GM12878 (cell line): ENCODE results near the gene GRIK1. TPM values are rescaled to one million over a fixed set of nuclear protein-coding genes. Genes with fewer than 3 reads are reported as not detected.

ENCODE experiments used
- ATAC-seq: fragments of 200-7000 bp; cut with Tn5 transposase; 3 replicates; pipeline ENCODE4 v1.9.1; 2020; ENCODE audit warnings: mild to moderate bottlenecking, moderate library complexity
- BruUV-seq: library from RNA; stranded (reverse); fragments of 400-500 nt; replicated peaks from 2 replicates; lab custom pipeline; 2021; lab: Mats Ljungman, UMichigan
- CTCF ChIA-PET: fragments of 300-600 bp; sonication (Branson Sonifier 250); formaldehyde crosslinking; extraction: SDS; loops from one replicate; lab custom pipeline; 2021; ENCODE audit warnings: inconsistent platforms; lab: Yijun Ruan, JAX
- POLR2A ChIA-PET: fragments of 350-600 bp; formaldehyde crosslinking; extraction: SDS; loops from one replicate; lab custom pipeline; 2021; ENCODE audit warnings: inconsistent platforms; lab: Charles Lee
- RAD21 ChIA-PET: fragments of 300-600 bp; sonication (Branson Sonifier 250); formaldehyde crosslinking; loops from one replicate; lab custom pipeline; 2023; ENCODE audit warnings: antibody characterized with exemption; ENCODE audit not compliant: unreplicated experiment; lab: Charles Lee
- SMC1A ChIA-PET: fragments of 300-600 bp; sonication (Branson Sonifier 250); formaldehyde crosslinking; loops from one replicate; lab custom pipeline; 2023; ENCODE audit not compliant: unreplicated experiment, uncharacterized antibody; lab: Charles Lee
- DNase-seq: peaks from one replicate; pipeline ENCODE4 v3.0.0-alpha.2; 2011; ENCODE audit warnings: low read depth, low spot score
- FAIRE-seq: peaks from 3 replicates; lab custom pipeline; 2011; peaks lifted over from hg19 to GRCh38; lab: Jason Lieb, UNC
- H2AFZ ChIP-seq: 2 replicates; pipeline ENCODE4 v1.6.0; 2011; ENCODE audit warnings: low read depth, low read length, control low read depth; ENCODE audit not compliant: control insufficient read depth
- H3K27ac ChIP-seq: 2 replicates; pipeline ENCODE4 v1.5.1; 2011; ENCODE audit warnings: control low read depth; ENCODE audit not compliant: control insufficient read depth, insufficient read depth
- H3K27me3 ChIP-seq, 2 experiments: replicated peaks in 1 of 2; 2 replicates each; pipeline versions ENCODE4 v1.6.0 to v1.6.1; 2011; ENCODE audit warnings: low read length in 1 of 2; ENCODE audit not compliant: control insufficient read depth in 2 of 2, insufficient read depth in 2 of 2
- H3K36me3 ChIP-seq, 2 experiments: 2 replicates each; pipeline ENCODE4 v1.5.1; 2011; ENCODE audit warnings: low read length in 1 of 2; ENCODE audit not compliant: control insufficient read depth in 2 of 2, insufficient read depth in 2 of 2
- H3K4me1 ChIP-seq: 2 replicates; pipeline ENCODE4 v1.6.1; 2011; ENCODE audit warnings: mild to moderate bottlenecking, low read length, moderate library complexity, mixed read lengths; ENCODE audit not compliant: control insufficient read depth, insufficient read depth
- H3K4me2 ChIP-seq: 2 replicates; pipeline ENCODE4 v1.6.0; 2011; ENCODE audit warnings: control low read depth; ENCODE audit not compliant: control insufficient read depth, insufficient read depth
- H3K4me3 ChIP-seq: fragments of 200-600 bp; sonication (generic); 2 replicates; pipeline ENCODE4 v1.5.1; 2016
- H3K79me2 ChIP-seq: 2 replicates; pipeline ENCODE4 v1.6.0; 2011; ENCODE audit warnings: low read length; ENCODE audit not compliant: control insufficient read depth, insufficient read depth
- H3K9ac ChIP-seq: 2 replicates; pipeline ENCODE4 v1.8.0; 2011; ENCODE audit warnings: low read length, control low read depth, mixed read lengths; ENCODE audit not compliant: control insufficient read depth, insufficient read depth
- H3K9me3 ChIP-seq: replicated peaks from 3 replicates; pipeline ENCODE4 v1.5.1; 2011; ENCODE audit warnings: mild to moderate bottlenecking, low read length; ENCODE audit not compliant: control insufficient read depth, insufficient read depth
- H4K20me1 ChIP-seq: 2 replicates; pipeline ENCODE4 v1.6.0; 2011; ENCODE audit not compliant: control insufficient read depth, insufficient read depth
- MEF2B ChIP-seq: fragments of 450-650 bp; IDR thresholded peaks from 2 replicates; pipeline ENCODE4 v1.6.1; 2018; ENCODE audit warnings: mild to moderate bottlenecking, moderate library complexity; ENCODE audit not compliant: partially characterized antibody, poor library complexity, severe bottlenecking
- MYB ChIP-seq: fragments of 150-350 bp; IDR thresholded peaks from 2 replicates; pipeline ENCODE4 v1.6.1; 2014; ENCODE audit warnings: mild to moderate bottlenecking, low read depth, low read length, borderline replicate concordance
- TARDBP ChIP-seq: IDR thresholded peaks from 2 replicates; pipeline ENCODE4 v1.6.1; 2016; ENCODE audit warnings: borderline replicate concordance
- WGBS: methylation state at CpG from one replicate; pipeline ENCODE4 v1.1.6; 2016; ENCODE audit warnings: low lambda C conversion rate; ENCODE audit not compliant: insufficient replicate concordance, insufficient coverage; ENCODE audit errors: missing lambda C conversion rate; 5-methylcytosine and 5-hydroxymethylcytosine counted together
- in situ Hi-C: fragments of 300-500 bp; cut with MboI; formaldehyde crosslinking; loops from 9 replicates; pipeline ENCODE4 v1.14.3; 2018; ENCODE audit warnings: mixed read lengths
- intact Hi-C: fragments of 100-400 bp; cut with micrococcal nuclease; formaldehyde crosslinking; loops from one replicate; pipeline ENCODE4 v1.14.2; 2022; ENCODE audit not compliant: unreplicated experiment
- polyA plus RNA-seq, 11 experiments: library from polyadenylated mRNA; depleted of rRNA in 4 of 11; unstranded in 6 of 11; stranded (reverse) in 5 of 11; fragments of >200 nt; fragmentation: Nextera tagmentation in 4 of 11; fragmentation: Illumina TruSeq in 1 of 11; extraction: Ambion mirVana in 4 of 11; extraction: Trizol in 1 of 11; gene quantifications; 1 replicate in 1 of 11; 2 replicates in 10 of 11; pipeline versions ENCODE4 v1.2.1 to v1.2.3, GENCODE V29; 2011 to 2016; ENCODE audit warnings: inconsistent platforms in 2 of 11, missing spikeins in 2 of 11, low read depth in 1 of 11
- total RNA-seq, 4 experiments: library from RNA; depleted of rRNA in 3 of 4; stranded (reverse); fragments of >200 nt in 3 of 4; fragmentation: Illumina TruSeq in 1 of 4; extraction: Trizol in 1 of 4; gene quantifications; 2 replicates each; pipeline versions ENCODE4 v1.2.1 to v1.2.3, GENCODE V29; 2013 to 2021
- TF ChIP-seq, protein P1 (sequence below): fragments of 450-650 bp; formaldehyde crosslinking; IDR thresholded peaks from 2 replicates; pipeline ENCODE4 v1.5.0; 2022; ENCODE audit warnings: mild to moderate bottlenecking, missing genetic modification characterization

Gene GRIK1
- total and polyA plus RNA-seq, 10 of the 15 experiments (the other 5 are each of a cell fraction or from before 2014, with no cell fraction given), result 0.05 to 0.13 (median 0.09) TPM; not detected in 7

DNA sequence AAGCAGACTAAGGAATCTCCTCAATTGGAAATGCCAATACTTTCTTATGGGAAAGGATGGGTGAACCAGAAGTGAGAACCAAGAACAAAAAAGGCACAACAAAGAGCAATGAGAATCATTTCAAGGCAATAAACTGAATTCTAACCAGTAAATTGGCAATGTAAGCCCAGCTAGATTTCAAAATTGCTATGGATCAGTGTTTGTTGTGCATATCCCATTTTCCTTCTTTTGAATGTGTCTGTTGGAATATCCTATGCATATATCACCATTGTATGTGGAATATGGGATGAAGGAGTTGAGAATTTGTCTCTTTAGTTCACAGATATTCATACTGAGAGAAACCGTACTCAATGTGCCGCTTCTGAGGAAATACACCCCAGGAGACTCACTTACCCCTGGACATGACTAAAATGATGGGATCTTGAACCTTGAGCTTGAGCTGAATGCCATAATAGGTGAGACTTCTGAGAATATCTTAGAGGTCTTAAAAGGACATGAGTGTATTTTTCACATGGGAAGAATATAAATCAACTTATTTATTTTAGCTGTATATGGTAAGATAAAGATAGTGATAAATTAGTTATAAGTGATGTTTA, 425.0 kb downstream of the GRIK1 start:
- ChIA-PET CTCF (interaction anchor here (1.2 to 1.3 kb wide), 2 partner anchors 15 to 110 kb away, joined by 3 read pairs; no protein-coding TSS in a partner anchor), POLR2A (no interaction called here), RAD21 (no interaction called here), SMC1A (interaction anchor here (1.5 kb wide), 1 partner anchor 18 kb away, joined by 4 read pairs; no protein-coding TSS in a partner anchor)
- in situ Hi-C loops (no loop called here), intact Hi-C loops (no loop called here)
- Histone ChIP-seq H3K36me3 (no peaks in the 10 kb centered on the region), H3K27me3 (no peaks in the 10 kb centered on the region), H3K79me2 (no peaks in the 10 kb centered on the region), H3K9ac (no peak overlapping the region), H4K20me1 (no peaks in the 10 kb centered on the region), H3K4me1 (no peaks in the 10 kb centered on the region), H3K9me3 (no peaks in the 10 kb centered on the region; the same call in 2 of the 3 replicates), H3K4me2 (no peak overlapping the region), H2AFZ (no peak overlapping the region), H3K27ac (no peak overlapping the region), H3K4me3 (no peak overlapping the region)
- no peak for FAIRE-seq
- BruUV-seq, result no TSS peak
- no peak for DNase-seq
- ATAC-seq, result no peak
- 97% methylated on average over 2 of the region's 2 CpGs for whole genome bisulfite sequencing
- TF ChIP-seq, protein P1, sequence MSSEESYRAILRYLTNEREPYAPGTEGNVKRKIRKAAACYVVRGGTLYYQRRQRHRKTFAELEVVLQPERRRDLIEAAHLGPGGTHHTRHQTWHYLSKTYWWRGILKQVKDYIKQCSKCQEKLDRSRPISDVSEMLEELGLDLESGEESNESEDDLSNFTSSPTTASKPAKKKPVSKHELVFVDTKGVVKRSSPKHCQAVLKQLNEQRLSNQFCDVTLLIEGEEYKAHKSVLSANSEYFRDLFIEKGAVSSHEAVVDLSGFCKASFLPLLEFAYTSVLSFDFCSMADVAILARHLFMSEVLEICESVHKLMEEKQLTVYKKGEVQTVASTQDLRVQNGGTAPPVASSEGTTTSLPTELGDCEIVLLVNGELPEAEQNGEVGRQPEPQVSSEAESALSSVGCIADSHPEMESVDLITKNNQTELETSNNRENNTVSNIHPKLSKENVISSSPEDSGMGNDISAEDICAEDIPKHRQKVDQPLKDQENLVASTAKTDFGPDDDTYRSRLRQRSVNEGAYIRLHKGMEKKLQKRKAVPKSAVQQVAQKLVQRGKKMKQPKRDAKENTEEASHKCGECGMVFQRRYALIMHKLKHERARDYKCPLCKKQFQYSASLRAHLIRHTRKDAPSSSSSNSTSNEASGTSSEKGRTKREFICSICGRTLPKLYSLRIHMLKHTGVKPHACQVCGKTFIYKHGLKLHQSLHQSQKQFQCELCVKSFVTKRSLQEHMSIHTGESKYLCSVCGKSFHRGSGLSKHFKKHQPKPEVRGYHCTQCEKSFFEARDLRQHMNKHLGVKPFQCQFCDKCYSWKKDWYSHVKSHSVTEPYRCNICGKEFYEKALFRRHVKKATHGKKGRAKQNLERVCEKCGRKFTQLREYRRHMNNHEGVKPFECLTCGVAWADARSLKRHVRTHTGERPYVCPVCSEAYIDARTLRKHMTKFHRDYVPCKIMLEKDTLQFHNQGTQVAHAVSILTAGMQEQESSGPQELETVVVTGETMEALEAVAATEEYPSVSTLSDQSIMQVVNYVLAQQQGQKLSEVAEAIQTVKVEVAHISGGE (CRISPR knock-in tag), result no peak
- TF ChIP-seq TARDBP (no peak), MYB (no peak), MEF2B (no peak)
